Hematopoietic multipotent progenitor cell treated with erythropoietin and hydrocortisone succinate and interleukin-3 and kit ligand, for 17 days (in vitro differentiated cells): Measurements from ENCODE around the gene THEM4.
"Not testable (repeated sequence)": the region's sequence is repeated elsewhere in the genome, so short reads cannot be mapped to it uniquely, and the experiment has no call there.

Experiments used
- DNase-seq: peaks from one replicate; pipeline ENCODE4 v3.0.0-alpha.2; 2015; ENCODE audit warnings: low spot score

Gene THEM4

GRCh38 chr1:151893176-151893924 lies 16.0 kb downstream of the THEM4 start:
- DNase-seq, result no peak

GRCh38 chr1:151892190-151892589 lies 17.1 kb downstream of the THEM4 start:
- DNase-seq, result no peak

- DNase-seq, result no peak
Observed at GRCh38 chr1:151891512-151891911, 17.8 kb downstream of the THEM4 start.

GRCh38 chr1:151888972-151889570 lies 20.2 kb downstream of the THEM4 start:
- peak; percentile 38 for DNase-seq

- DNase-seq, result no peak
Observed at GRCh38 chr1:151887028-151887427, 22.3 kb downstream of the THEM4 start.

GRCh38 chr1:151885479-151885878 lies 23.8 kb downstream of the THEM4 start:
- no peak for DNase-seq

GRCh38 chr1:151884879-151885278 lies 24.4 kb downstream of the THEM4 start:
- not testable (repeated sequence) for DNase-seq

GRCh38 chr1:151884445-151884844 lies 24.9 kb downstream of the THEM4 start:
- not testable (repeated sequence) for DNase-seq

- not testable (repeated sequence) for DNase-seq
Observed at GRCh38 chr1:151883898-151884297, 25.4 kb downstream of the THEM4 start.

GRCh38 chr1:151882918-151883317 lies 26.4 kb downstream of the THEM4 start:
- DNase-seq, result not testable (repeated sequence)

- DNase-seq, result no peak
Observed at GRCh38 chr1:151882466-151882865, 26.8 kb downstream of the THEM4 start.

GRCh38 chr1:151881479-151881878 lies 27.8 kb downstream of the THEM4 start:
- DNase-seq, result no peak

- DNase-seq, result no peak
Observed at GRCh38 chr1:151875419-151876097, 33.8 kb downstream of the THEM4 start.

GRCh38 chr1:151872776-151873175 lies 36.5 kb downstream of the THEM4 start:
- not testable (repeated sequence) for DNase-seq

GRCh38 chr1:151871284-151872030 lies 37.9 kb downstream of the THEM4 start:
- DNase-seq, result no peak

GRCh38 chr1:151868486-151868885 lies 40.8 kb downstream of the THEM4 start:
- DNase-seq, result no peak

- no peak for DNase-seq
Observed at GRCh38 chr1:151867765-151868411, 41.4 kb downstream of the THEM4 start.

- no peak for DNase-seq
Observed at GRCh38 chr1:151867321-151867720, 42.0 kb downstream of the THEM4 start.

- no peak for DNase-seq
Observed at GRCh38 chr1:151864411-151864810, 44.9 kb downstream of the THEM4 start.

GRCh38 chr1:151862604-151863003 lies 46.7 kb downstream of the THEM4 start:
- DNase-seq, result no peak

- no peak for DNase-seq
Observed at GRCh38 chr1:151860504-151861187, 48.7 kb downstream of the THEM4 start.
